NCI-H2171 (cell line): Measurements from ENCODE around the gene SYCP1.
"Not testable (repeated sequence)": the region's sequence is repeated elsewhere in the genome, so short reads cannot be mapped to it uniquely, and the experiment has no call there.

Source experiments
- DNase-seq: peaks from one replicate; lab custom pipeline; 2025; lab: John Stamatoyannopoulos, UW

Gene SYCP1, protein sequence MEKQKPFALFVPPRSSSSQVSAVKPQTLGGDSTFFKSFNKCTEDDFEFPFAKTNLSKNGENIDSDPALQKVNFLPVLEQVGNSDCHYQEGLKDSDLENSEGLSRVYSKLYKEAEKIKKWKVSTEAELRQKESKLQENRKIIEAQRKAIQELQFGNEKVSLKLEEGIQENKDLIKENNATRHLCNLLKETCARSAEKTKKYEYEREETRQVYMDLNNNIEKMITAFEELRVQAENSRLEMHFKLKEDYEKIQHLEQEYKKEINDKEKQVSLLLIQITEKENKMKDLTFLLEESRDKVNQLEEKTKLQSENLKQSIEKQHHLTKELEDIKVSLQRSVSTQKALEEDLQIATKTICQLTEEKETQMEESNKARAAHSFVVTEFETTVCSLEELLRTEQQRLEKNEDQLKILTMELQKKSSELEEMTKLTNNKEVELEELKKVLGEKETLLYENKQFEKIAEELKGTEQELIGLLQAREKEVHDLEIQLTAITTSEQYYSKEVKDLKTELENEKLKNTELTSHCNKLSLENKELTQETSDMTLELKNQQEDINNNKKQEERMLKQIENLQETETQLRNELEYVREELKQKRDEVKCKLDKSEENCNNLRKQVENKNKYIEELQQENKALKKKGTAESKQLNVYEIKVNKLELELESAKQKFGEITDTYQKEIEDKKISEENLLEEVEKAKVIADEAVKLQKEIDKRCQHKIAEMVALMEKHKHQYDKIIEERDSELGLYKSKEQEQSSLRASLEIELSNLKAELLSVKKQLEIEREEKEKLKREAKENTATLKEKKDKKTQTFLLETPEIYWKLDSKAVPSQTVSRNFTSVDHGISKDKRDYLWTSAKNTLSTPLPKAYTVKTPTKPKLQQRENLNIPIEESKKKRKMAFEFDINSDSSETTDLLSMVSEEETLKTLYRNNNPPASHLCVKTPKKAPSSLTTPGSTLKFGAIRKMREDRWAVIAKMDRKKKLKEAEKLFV

DNA sequence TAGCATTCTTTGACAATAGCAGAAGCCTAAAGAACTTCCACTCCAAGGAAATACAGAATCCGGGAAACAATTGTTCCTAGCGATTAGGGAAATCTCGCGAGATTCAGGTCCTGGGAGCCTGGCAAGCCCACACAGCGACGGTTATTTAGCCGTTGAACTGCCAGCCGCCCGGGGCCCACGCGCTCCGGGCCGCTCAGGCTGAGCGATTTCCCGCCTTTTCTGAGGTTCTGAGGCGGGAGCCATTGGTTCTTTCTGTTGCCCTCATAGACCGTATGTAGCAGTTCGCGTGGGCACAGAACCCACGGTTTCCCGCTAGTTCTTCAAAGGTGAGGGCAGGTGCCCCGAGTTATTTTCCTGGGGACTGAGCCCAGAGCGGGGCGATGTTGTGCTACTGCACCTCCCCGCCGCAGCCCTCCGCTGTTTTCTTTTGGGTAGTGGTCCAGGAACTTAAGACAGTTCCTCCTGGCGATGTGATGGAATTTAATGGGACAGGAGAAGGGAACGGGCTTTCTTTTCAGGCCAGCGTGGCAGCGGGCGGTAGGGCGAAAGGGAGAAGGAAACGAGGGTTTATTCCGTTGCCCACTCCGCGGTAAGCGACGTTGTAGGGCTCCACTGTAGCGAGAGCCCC is at the start of gene SYCP1:
Gene SYCP1 (plus strand): TSS at position 171 of the 628 bp plus-strand sequence. CDS start 602 bp downstream, outside the sequence.
- no peak for DNase-seq

DNA sequence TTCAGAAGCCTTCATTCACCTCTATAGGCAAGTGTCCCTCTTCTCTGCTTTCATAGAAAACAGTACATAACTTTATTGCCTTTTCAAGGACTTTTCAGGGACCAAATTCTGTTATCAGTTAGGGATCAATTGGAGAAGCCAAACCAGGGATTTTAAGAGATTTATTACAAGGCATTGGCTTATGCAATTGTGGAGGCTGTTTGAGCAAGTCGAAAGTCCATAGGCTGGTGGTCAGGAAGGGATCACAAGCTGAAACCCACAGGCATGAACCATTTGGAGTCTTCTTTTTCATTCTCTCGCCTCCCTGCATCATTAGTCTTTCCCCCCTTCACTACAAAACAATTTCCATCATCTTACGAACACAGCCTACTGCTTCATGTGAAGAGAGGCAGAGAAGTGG is 34.8 kb upstream of the SYCP1 start:
- no peak for DNase-seq

DNA sequence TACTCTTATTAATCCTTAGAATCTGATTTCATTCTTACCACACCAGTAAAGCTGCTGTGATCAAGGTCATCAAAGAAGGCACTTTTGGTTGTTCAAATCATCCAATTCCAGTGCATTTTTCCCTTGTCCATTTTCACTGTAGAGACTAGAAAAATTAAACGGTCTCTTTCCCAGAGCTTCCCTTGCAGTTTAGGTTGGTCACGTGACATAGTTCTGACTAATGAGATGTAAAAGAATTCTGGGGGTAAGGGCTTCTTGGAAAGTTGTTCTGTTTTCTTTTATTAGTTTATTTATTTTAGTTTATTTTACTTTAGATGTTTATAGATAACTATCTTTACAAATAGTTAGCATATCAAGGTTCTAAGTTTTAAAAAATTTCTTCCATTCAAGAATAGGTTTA is 34.3 kb upstream of the SYCP1 start:
- DNase-seq = no peak

DNA sequence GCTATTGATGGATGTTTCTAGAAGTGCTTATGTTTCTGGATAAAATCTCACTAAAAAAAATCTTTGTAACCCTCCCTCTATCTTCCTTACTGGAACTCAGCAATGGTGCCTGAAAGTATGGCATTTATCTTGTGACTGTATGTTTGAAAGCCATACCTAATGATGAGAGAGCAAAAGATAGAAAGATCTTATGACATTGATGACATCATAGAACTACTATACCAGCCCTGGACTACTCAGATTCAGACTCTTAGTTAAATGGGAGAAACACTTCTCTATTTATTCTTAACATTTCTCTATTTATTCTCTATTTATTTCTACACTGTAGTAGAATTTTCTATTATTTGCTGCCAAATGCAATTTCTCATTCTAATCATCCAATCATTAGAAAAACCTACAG is 32.7 kb upstream of the SYCP1 start:
- DNase-seq = no peak

DNA sequence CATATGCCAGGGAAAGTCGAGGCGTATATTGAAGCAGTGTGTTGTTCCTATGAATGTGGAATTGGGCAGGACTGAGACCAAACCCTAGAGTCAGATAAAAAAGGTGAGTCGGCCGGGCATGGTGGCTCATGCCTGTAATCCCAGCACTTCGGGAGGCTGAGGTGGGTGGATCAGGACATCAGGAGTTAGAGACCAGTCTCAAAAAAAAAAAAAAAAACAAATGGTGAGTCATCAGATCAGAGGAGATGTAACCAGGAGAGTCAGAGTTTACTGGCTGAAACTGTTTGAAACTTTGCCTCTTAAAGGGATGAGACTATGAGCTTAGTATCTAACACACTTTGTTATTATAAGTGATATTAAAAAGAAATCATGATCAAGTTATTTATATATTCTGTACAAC is 26.4 kb upstream of the SYCP1 start:
- DNase-seq = no peak

DNA sequence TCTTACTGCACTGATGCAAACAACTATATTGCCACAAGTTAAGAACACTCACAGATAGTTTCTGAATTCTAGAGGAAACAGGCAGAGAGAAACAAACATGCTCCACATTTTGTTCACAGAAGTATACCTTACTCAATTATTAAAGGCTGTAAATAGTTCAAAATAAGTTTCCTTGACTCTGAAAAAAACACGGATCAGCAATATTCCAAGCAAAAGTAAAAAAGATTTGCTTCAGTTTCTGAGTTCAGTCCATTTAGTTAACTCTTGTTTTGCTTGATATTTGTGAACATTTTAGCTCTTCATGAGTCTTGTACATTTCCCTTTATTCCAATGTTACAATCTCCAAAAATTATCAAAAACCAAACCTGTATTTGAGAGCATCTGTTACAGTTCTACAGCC is 24.6 kb upstream of the SYCP1 start:
- DNase-seq = not testable (repeated sequence)

DNA sequence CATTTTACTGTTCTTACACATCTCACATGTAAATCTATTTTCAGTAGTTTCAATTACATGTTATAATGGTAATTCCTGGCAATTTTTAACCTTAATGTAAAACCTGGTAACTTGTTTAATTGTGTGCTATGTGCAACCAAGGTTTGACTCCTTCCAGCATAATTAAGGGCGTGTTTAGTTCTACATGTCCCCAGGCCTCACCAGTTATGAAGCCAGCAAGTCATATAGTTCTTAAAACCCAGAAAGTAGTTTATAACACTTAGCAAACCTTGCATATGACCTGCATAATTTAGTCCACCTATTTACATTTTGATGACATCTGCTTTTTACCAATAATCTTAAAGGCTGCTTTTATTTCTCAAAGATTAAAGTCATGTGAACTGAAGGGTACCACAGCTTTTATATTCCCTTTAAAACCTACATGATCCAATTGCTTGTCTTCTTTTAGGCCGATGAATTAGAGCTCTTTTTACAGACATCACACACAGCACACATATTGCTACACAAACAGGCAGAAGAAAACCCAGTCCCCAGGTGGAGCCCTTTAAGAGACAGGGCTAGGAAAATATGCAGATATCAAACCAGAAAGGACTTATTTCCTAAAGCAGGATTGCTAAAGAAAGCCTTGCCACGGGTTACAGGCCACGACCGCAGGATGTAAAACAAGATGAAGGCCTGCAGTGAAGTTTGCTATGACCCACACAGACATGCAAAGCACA is 23.2 kb upstream of the SYCP1 start:
- no peak for DNase-seq

DNA sequence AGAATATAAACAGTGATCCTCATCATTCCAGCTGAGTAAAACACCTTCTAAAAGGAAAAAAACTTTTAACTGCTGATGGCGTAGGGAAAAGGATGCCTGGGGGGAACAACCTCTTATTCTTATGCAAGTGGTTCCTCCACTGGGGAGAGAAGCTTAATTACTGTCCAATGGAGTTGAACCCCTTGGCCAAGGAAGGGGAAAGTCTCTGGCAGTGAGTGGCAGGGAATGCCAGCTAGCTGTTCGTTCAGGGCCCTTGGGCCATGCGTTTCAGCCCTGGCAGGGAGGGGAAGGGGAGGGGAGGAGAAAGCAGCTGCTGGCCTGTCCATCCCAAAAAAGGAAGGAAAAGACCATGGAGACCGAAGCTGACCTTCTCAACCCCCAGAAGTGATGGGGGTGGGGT is 22.6 kb upstream of the SYCP1 start:
- DNase-seq = no peak

DNA sequence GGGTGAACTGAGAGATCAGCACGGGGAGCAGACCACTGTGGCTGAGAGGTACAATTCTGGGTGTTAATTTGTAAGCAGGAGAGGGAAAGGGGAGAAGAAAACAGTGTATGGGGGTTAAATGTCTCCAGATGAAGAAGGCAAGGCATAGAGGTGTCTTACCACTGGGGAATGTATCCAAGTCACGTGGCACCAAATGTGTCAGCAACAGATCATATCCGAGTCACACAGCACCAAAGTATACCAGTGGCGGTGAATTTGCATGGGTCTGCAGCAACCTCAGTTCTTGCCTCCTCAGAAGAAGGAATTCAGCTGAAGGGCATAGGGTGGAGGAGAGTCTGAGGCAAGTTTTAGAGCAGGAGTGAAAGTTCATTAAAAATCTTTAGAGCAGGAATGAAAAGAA is 21.2 kb upstream of the SYCP1 start:
- DNase-seq = no peak

DNA sequence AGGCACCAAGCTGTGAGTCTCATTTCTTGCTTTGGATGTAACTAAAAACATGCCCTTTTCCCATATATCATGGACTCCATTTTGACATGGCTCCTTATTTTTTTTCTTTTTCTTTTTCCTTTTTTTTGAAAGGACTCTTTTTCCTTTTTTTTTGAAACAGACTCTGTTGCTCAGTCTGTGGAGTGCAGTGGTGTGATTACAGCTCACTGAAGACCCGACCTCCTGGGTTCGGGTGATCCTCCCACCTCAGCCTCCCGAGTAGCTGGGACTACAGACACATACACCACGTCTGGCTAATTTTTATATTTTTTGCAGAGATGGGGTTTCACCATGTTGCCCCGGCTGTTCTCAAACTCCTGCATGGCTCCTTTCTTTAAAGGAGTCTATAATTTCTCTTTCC is 10.4 kb upstream of the SYCP1 start:
- DNase-seq = no peak

DNA sequence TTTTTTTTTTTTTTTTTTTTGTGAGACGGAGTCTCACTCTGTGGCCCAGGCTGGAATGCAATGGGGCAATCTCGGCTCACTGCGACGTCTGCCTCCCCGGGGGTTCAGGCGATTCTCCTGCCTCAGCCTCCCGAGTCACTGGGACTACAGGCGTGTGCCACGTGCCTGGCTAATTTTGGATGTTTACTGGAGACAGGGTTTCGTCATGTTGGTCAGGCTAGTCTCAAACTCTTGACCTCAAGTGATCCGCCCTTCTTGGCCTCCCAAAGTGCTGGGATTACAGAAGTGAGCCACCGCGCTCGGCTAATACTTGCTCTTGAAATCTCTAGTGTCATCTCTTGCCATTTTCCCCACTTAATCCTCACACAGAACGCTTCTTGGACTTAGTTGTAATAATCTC is 1.1 kb upstream of the SYCP1 start:
- DNase-seq = no peak

DNA sequence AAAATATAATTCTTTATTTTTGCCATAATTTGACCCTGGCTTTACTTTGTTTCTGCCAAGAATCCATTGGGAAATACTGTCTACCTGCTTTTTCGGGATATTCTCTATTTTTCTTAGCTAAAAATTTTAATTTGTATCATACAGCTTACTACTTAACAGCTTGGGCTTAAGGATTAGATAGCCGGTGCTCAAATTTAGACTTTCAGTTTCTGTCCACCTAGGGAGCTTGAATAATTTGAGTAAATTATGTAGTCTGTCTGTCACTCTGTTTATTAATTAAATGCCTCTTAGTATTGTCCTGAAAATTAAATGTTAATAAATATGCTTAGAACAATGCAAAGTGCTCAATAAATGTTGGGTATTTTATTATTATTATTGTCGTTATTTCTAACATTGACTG is 6.7 kb downstream of the SYCP1 start:
- DNase-seq = no peak

DNA sequence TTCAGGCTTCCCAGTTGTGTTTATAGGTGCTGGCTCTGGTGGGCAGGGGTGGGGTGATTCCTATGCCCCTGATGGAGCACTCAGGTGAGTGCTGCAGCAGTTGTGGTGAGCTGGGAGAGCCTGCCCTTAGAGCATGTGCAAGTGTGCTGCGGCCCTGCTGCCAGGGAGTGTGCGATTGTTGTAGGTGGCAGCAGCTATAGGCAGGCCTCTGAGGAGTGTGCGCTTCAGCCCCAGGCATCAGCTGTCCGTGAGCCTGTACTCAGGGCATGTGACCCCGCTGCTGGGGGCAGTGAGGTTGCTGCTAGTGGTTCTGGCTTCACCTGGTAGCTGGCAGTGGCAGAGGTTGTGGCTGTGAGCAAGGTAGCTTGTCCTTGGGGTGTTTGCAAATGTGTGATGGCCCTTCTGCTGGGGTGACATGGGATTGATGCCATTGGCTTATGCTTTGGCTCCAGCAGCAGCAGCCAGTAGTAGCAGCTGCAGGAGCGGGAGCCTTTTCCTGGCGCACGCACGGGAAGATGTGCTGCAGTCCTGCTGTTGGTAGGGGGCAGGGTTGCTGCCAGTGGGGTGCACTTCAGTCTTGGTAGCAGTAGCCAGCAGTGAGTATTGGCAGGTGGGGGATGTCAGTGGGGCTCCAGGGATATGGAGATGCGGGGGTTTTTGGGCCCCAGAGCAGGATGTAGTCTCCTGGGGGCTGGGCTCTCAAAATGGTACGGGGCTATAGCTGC is 37.7 kb downstream of the SYCP1 start:
- no peak for DNase-seq

DNA sequence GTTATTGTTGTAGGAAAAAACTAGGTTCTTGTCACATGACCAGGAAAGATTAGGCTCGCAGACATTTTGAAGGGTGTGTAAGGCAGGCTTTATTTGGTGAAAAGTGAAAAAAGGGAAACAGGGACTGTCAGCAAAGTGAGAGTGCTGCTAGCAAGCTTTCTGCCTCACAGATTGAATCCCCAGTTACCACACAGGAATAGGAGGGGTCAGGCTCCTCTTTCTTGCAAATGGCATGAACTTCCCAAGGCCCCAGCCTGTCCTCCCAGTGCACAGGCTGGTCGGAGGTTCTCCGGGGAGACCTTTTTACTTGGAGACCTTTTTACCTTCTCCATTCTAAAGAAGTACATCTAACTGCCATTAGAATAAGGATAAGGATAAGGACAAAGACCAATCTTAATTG is 42.1 kb downstream of the SYCP1 start:
- no peak for DNase-seq

DNA sequence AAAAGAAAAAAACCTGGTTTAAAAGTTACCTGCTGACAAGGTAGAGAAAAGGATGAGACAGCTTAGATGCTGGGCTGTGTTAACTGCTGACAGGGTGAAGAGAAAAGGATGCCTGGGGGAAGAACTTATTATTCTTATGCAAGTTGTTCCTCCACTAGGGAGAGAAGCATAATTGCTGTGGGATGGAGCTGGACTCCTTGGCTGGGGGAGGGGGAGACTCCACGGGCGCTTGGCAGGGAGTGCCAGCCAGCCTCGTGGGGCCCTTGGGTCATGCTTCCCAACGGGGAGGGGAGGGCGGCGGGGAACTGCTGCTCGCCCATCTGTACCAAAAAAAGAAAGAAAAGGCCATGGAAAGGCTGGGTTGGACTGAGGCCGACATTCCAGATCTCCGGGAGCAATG is 47.2 kb downstream of the SYCP1 start:
- DNase-seq = no peak

DNA sequence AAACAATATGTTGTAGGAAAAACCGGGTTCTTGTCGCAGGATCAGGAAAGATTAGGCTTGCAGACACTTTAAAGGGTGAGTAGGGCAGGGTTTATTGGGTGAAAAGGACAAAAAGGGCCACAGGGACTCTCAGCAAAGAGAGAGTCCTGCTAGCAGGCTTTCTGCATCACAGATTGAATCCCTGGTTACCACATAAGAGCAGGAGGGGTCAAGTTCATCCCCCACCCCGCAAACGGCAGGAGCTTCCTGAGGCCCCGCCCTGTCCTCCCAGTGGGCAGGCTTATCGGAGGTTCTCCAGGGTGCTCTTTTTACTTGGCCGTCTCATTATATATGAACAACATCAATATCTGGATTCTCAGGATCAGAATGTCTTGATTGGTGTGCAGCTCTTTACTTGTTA is 47.7 kb downstream of the SYCP1 start:
- no peak for DNase-seq

DNA sequence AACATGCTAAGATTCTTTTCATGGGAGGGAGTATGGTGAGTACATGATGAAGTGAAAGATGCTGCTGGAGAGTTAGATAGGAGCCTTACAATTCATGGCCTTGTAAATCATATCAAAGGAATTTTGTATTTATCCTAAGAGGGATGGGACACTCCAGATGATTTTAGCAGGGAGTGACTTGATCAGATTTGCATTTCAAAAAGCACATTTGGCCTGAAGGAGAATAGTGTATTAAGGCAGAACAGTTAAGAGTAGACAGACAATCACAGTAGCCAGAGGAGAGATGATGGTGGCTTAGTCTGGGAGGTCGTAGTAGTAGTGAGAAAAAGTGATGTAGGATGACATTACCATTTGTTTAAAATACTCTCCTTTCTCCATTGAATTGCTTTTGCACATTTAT is 48.8 kb downstream of the SYCP1 start:
- no peak for DNase-seq

DNA sequence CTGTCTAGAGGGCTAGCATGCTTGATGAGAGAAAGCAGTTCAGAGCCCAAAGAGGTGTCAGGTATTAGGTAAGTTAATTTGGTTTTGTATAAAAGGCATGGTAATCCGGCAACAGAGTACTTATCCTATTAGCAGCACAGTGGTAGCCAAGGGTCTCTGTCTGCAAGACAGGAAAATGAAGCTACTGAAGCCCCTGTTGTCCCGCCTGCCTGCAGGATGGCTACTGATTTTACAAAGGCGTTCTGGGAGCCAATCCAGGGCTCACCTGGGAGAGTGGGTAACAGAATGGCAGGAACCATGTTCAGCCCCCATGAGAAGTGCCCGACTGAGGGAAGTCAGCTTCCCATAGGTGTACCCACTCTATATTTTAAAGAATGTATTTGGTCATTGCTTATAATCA is 61.1 kb downstream of the SYCP1 start:
- DNase-seq = not testable (repeated sequence)

DNA sequence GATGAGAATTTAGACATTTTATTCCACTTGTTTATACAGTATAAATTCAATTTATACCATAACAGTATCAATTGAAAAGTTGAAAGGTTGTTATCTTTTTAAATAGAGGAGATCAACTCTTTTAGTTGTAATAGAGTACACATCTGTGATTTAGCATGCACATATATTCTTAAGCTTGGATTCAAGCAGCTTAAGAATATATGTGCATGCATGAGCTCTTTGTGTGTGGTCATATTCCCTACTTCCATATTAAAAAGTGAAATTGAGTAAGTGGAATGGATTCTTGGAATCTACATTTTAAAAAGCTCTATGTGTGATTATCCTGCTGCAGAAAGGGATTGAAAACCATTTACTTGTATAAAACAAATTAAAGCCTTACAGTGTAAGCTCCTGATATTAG is 71.9 kb downstream of the SYCP1 start:
- no peak for DNase-seq

DNA sequence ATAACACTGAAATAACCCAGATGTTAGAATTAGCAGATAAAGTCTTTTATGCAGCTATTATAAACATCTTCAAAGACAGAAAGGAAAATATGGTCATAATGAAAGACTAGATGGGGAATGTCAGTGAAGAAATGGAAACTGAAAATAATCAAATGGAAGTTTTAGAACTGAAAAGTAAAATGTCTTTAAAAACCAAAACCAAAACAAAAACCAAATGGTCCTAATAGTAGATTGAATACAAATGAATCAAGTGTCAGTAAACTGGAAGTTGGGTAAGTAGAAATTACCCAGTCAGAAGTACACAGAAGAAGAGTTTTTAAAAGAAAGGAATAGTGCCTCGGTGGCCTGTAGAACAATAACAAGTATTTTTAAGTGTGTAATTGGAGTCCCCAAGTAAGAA is 72.7 kb downstream of the SYCP1 start:
- no peak for DNase-seq

DNA sequence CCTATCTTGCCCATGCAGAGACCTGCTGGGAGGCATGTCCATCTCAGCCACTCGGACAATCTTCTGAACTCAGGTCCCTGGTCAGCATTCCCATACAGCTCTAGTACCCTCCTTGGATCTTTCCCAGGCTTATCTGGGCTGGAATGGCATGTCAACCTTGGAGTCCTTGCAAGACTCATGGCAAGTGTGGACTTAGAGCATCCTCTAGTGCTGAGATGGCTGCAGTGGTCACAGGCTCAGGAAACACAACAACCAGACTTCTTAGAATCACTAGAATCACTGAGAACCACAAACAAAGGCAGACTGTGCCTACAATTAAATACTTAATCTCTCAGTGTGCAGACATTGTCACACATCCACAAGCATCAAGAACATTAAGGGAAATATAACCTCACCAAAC is 101.9 kb downstream of the SYCP1 start:
- no peak for DNase-seq
